Hepatocyte (in vitro differentiated cells): ENCODE data around the gene SPEG. TPM values are rescaled to one million over a fixed set of nuclear protein-coding genes. Genes with fewer than 3 reads are reported as not detected.

Experiments used
- DNase-seq: peaks from one replicate; pipeline ENCODE4 v3.0.0-alpha.2; 2016; ENCODE audit warnings: low spot score
- H2AFZ ChIP-seq: fragments of 200-600 bp; sonication (generic); 2 replicates; pipeline ENCODE4 v1.6.0; 2016; ENCODE audit warnings: antibody characterized with exemption, mild to moderate bottlenecking
- H3K27ac ChIP-seq: fragments of 200-600 bp; sonication (generic); 2 replicates; pipeline ENCODE4 v1.5.1; 2016; ENCODE audit warnings: mild to moderate bottlenecking
- H3K27me3 ChIP-seq: fragments of 200-600 bp; sonication (generic); 2 replicates; pipeline ENCODE4 v1.6.1; 2016
- H3K36me3 ChIP-seq: fragments of 200-600 bp; sonication (generic); replicated peaks from 2 replicates; pipeline ENCODE4 v1.5.1; 2016; ENCODE audit warnings: low read depth; ENCODE audit not compliant: insufficient read depth
- H3K4me1 ChIP-seq: fragments of 200-600 bp; sonication (generic); 2 replicates; pipeline ENCODE4 v1.5.1; 2016; ENCODE audit warnings: mild to moderate bottlenecking, moderate library complexity; ENCODE audit not compliant: insufficient read depth
- H3K4me2 ChIP-seq: fragments of 200-600 bp; sonication (generic); 2 replicates; pipeline ENCODE4 v1.6.0; 2016
- H3K4me3 ChIP-seq: fragments of 200-600 bp; sonication (generic); 2 replicates; pipeline ENCODE4 v1.5.1; 2016; ENCODE audit warnings: mild to moderate bottlenecking
- H3K79me2 ChIP-seq: fragments of 200-600 bp; sonication (generic); 2 replicates; pipeline ENCODE4 v1.6.0; 2017; ENCODE audit warnings: mild to moderate bottlenecking
- H3K9me2 ChIP-seq: fragments of 200-600 bp; sonication (generic); replicated peaks from 2 replicates; pipeline ENCODE4 v1.6.0; 2017; ENCODE audit warnings: mild to moderate bottlenecking; ENCODE audit not compliant: insufficient read depth
- H3K9me3 ChIP-seq: fragments of 200-600 bp; sonication (generic); 2 replicates; pipeline ENCODE4 v1.5.1; 2016; ENCODE audit warnings: low read depth, mild to moderate bottlenecking
- H4K20me1 ChIP-seq: fragments of 200-600 bp; sonication (generic); 2 replicates; pipeline ENCODE4 v1.6.0; 2016; ENCODE audit warnings: mild to moderate bottlenecking; ENCODE audit not compliant: insufficient read depth, poor library complexity, severe bottlenecking
- EZH2 ChIP-seq: fragments of 200-600 bp; sonication (generic); IDR thresholded peaks from 2 replicates; pipeline ENCODE4 v1.6.1; 2016; ENCODE audit warnings: antibody characterized with exemption, mild to moderate bottlenecking, borderline replicate concordance
- EZH2phosphoT487 ChIP-seq: fragments of 200-600 bp; sonication (generic); IDR thresholded peaks from one replicate; pipeline ENCODE4 v1.6.1; 2018; ENCODE audit warnings: antibody characterized with exemption, mild to moderate bottlenecking, low read depth, moderate library complexity; ENCODE audit not compliant: unreplicated experiment, severe bottlenecking
- WGBS: methylation state at CpG from one replicate; pipeline ENCODE4 v1.1.6; 2016; ENCODE audit warnings: low lambda C conversion rate; ENCODE audit errors: missing lambda C conversion rate; 5-methylcytosine and 5-hydroxymethylcytosine counted together
- polyA plus RNA-seq: library from polyadenylated mRNA; unstranded; fragments of >200 nt; fragmentation: Nextera tagmentation; extraction: Ambion mirVana; gene quantifications from 2 replicates; pipeline ENCODE4 v1.2.1, GENCODE V29; 2016
- total RNA-seq: library from RNA; depleted of rRNA; stranded (reverse); fragments of >200 nt; gene quantifications from 2 replicates; pipeline ENCODE4 v1.2.3, GENCODE V29; 2014
- TF ChIP-seq, protein P1 (sequence below): fragments of 200-600 bp; sonication (generic); IDR thresholded peaks from 2 replicates; pipeline ENCODE4 v1.5.1; 2016; ENCODE audit warnings: antibody characterized with exemption, mild to moderate bottlenecking; ENCODE audit not compliant: poor library complexity

The SPEG gene
- total and polyA plus RNA-seq, 2 experiments from 2014 or later: 21.6 to 40.0 TPM

DNA sequence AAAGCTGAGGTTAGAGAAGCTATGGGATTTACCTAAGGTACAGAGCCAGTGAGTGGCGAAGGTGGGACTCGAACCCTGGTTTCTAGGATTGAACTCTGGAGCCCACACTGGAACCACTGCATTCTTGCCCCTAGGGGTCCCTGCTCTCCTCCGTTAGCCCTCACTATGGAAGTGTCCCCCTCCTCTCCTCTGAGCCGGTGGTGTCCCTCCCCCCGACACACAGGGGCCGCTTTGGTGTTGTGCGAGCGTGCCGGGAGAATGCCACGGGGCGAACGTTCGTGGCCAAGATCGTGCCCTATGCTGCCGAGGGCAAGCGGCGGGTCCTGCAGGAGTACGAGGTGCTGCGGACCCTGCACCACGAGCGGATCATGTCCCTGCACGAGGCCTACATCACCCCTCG, 55.5 kb downstream of the SPEG start:
- H3K36me3 ChIP-seq: no peaks in the 10 kb centered on the region
- H3K27ac ChIP-seq: no peak overlapping the region
- no peaks in the 10 kb centered on the region for H3K79me2 ChIP-seq
- no peaks in the 10 kb centered on the region for H3K4me1 ChIP-seq
- H4K20me1 ChIP-seq: no peaks in the 10 kb centered on the region
- H3K27me3 ChIP-seq: peaks cover 53% of the 10 kb centered on the region
- no peaks in the 10 kb centered on the region for H3K9me3 ChIP-seq
- no peaks in the 10 kb centered on the region for H3K9me2 ChIP-seq
- H2AFZ ChIP-seq: no peak overlapping the region
- H3K4me2 ChIP-seq: no peak overlapping the region
- TF ChIP-seq, protein P1, sequence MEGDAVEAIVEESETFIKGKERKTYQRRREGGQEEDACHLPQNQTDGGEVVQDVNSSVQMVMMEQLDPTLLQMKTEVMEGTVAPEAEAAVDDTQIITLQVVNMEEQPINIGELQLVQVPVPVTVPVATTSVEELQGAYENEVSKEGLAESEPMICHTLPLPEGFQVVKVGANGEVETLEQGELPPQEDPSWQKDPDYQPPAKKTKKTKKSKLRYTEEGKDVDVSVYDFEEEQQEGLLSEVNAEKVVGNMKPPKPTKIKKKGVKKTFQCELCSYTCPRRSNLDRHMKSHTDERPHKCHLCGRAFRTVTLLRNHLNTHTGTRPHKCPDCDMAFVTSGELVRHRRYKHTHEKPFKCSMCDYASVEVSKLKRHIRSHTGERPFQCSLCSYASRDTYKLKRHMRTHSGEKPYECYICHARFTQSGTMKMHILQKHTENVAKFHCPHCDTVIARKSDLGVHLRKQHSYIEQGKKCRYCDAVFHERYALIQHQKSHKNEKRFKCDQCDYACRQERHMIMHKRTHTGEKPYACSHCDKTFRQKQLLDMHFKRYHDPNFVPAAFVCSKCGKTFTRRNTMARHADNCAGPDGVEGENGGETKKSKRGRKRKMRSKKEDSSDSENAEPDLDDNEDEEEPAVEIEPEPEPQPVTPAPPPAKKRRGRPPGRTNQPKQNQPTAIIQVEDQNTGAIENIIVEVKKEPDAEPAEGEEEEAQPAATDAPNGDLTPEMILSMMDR: no peak
- TF ChIP-seq EZH2 (no peak), EZH2phosphoT487 (no peak)
- DNase-seq: no peak
- 90% methylated on average over 23 of the region's 23 CpGs for WGBS
- H3K4me3 ChIP-seq: no peak overlapping the region

DNA sequence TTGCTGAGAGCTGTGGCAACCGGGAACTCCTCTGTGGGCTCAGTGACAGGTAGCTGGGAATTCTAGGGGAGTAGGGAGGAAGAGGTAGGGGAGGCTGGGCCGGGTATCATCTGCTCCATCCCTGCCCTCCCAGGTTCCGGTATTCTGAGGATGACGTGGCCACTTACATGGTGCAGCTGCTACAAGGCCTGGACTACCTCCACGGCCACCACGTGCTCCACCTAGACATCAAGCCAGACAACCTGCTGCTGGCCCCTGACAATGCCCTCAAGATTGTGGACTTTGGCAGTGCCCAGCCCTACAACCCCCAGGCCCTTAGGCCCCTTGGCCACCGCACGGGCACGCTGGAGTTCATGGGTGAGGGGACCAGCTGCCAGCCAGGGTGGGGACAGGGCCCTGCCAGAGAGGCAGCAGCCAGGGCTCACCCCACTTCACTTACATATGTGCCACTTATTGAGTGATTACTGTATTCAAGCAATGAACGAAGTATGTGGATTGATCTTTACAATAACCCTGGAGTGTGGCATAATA, 56.0 kb downstream of the SPEG start:
- WGBS: 96% methylated on average over 8 of the region's 10 CpGs
- Histone ChIP-seq H3K27me3 (peaks cover 51% of the 10 kb centered on the region), H3K79me2 (no peaks in the 10 kb centered on the region), H3K9me3 (no peaks in the 10 kb centered on the region), H3K36me3 (no peaks in the 10 kb centered on the region), H3K27ac (no peak overlapping the region), H3K4me1 (no peaks in the 10 kb centered on the region), H2AFZ (no peak overlapping the region), H3K9me2 (no peaks in the 10 kb centered on the region), H3K4me2 (no peak overlapping the region), H4K20me1 (no peaks in the 10 kb centered on the region), H3K4me3 (no peak overlapping the region)
- no peak for DNase-seq
- TF ChIP-seq, protein P1: no peak
- no peak for TF ChIP-seq EZH2
- TF ChIP-seq EZH2phosphoT487: no peak

DNA sequence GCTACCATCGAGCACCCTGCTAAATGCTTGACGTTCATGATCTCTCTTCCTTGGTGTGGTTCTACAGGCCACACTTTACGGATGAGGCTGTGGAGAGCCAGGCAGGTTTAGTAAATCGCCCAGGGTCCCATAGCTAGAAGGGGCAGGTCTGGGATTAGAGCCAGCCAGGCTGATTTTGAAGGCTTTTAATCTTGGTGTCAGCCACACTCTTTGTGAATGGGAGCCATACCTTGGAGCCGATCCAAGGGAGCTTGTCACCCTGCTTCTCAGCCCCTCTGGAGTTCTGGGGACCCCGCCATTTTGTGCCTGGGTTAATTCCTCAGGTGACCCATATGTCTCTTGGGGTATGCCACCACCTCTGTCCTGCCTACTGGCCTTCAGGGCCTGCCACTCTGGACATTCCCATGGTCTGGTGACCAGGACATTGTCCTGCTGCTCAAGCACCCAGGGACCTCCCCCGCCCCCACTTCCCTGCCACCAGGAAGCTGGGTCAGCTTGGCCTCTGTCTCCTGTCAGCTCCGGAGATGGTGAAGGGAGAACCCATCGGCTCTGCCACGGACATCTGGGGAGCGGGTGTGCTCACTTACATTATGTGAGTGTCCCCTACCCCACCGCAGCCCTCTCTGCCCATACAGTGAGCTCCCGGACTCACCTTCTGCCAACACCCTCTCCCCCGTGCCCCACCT, 56.8 kb downstream of the SPEG start:
- H3K4me2 ChIP-seq: no peak overlapping the region
- H3K27me3 ChIP-seq: peaks cover 52% of the 10 kb centered on the region
- DNase-seq: no peak
- H3K36me3 ChIP-seq: no peaks in the 10 kb centered on the region
- H3K9me3 ChIP-seq: no peaks in the 10 kb centered on the region
- no peaks in the 10 kb centered on the region for H3K79me2 ChIP-seq
- H3K4me3 ChIP-seq: no peak overlapping the region
- no peak overlapping the region for H2AFZ ChIP-seq
- no peaks in the 10 kb centered on the region for H3K4me1 ChIP-seq
- no peak overlapping the region for H3K27ac ChIP-seq
- TF ChIP-seq EZH2phosphoT487: no peak
- no peak for TF ChIP-seq EZH2
- TF ChIP-seq, protein P1: no peak
- H3K9me2 ChIP-seq: no peaks in the 10 kb centered on the region
- no peaks in the 10 kb centered on the region for H4K20me1 ChIP-seq
- WGBS: 92% methylated on average over 11 of the region's 14 CpGs

DNA sequence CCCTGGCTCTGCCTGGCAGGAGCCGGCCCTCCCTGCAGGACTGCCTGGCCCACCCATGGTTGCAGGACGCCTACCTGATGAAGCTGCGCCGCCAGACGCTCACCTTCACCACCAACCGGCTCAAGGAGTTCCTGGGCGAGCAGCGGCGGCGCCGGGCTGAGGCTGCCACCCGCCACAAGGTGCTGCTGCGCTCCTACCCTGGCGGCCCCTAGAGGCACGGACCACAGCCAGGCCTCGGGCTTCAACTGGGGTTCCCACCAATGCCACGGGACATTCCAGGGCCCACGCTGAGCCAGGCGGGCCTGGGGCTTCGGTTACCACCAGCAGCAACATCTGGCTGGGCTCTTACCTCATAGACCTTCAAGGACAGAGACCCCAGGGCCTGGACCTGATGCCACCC, 57.9 kb downstream of the SPEG start:
- Histone ChIP-seq H2AFZ (no peak overlapping the region), H3K27me3 (peaks cover 53% of the 10 kb centered on the region), H3K9me3 (no peaks in the 10 kb centered on the region), H3K79me2 (no peaks in the 10 kb centered on the region), H3K9me2 (no peaks in the 10 kb centered on the region), H3K4me1 (peaks cover 8% of the 10 kb centered on the region), H4K20me1 (no peaks in the 10 kb centered on the region), H3K36me3 (no peaks in the 10 kb centered on the region), H3K4me2 (no peak overlapping the region), H3K4me3 (no peak overlapping the region), H3K27ac (no peak overlapping the region)
- no peak for DNase-seq
- WGBS: 64% methylated on average over 19 of the region's 20 CpGs
- TF ChIP-seq EZH2phosphoT487: no peak
- TF ChIP-seq, protein P1: no peak
- no peak for TF ChIP-seq EZH2
